ENCODE results near the gene HINFP.
"Not testable (repeated sequence)": the region's sequence is repeated elsewhere in the genome, so short reads cannot be mapped to it uniquely, and the experiment has no call there.

DNA sequence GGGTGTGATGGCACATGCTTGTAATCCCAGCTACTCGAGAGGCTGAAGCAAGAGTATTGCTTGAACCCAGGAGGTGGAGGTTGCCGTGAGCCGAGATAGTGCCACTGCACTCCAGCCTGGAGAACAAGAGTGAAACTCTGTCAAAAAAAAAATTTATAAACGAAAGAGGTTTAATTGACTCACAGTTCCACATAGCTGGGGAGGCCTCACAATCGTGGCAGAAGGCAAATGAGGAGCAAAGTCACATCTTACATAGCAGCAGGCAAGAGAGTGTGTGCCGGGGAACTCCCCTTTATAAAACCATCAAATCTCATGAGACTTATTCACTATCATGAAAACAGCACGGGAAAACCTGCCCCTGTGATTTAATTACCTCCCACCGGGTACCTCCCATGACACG lies 63.0 kb downstream of the HINFP start:
- TF ChIP-seq TAF1 (IDR thresholded peaks at IDR 0.05; ENCODE audit: low read depth, low read length); POLR2A (IDR thresholded peaks at IDR 0.05; ENCODE audit: control extremely low read depth in 1 of 2, low read depth in 2 of 2, low read length in 2 of 2); CREB1 (IDR thresholded peaks at IDR 0.05): not testable (repeated sequence)
- TF ChIP-seq, protein P1, sequence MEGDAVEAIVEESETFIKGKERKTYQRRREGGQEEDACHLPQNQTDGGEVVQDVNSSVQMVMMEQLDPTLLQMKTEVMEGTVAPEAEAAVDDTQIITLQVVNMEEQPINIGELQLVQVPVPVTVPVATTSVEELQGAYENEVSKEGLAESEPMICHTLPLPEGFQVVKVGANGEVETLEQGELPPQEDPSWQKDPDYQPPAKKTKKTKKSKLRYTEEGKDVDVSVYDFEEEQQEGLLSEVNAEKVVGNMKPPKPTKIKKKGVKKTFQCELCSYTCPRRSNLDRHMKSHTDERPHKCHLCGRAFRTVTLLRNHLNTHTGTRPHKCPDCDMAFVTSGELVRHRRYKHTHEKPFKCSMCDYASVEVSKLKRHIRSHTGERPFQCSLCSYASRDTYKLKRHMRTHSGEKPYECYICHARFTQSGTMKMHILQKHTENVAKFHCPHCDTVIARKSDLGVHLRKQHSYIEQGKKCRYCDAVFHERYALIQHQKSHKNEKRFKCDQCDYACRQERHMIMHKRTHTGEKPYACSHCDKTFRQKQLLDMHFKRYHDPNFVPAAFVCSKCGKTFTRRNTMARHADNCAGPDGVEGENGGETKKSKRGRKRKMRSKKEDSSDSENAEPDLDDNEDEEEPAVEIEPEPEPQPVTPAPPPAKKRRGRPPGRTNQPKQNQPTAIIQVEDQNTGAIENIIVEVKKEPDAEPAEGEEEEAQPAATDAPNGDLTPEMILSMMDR (IDR thresholded peaks at IDR 0.05; ENCODE audit: control extremely low read depth in 1 of 3, insufficient read depth in 1 of 3, low read depth in 1 of 3, low read length in 3 of 3): not testable (repeated sequence)

Data from H1 (cell line).